Lower leg skin (tissue), 3 donors: ENCODE measurements around the gene MARCHF10.
"Not testable (repeated sequence)": the region's sequence is repeated elsewhere in the genome, so short reads cannot be mapped to it uniquely, and the experiment has no call there.

Experiments used
- CTCF ChIP-seq, 3 donors: fragments of 450-650 bp; IDR thresholded peaks; one replicate each; pipeline ENCODE4 v1.5.1; 2016; ENCODE audit warnings: antibody characterized with exemption in 3 of 3, mild to moderate bottlenecking in 3 of 3, moderate library complexity in 2 of 3
- POLR2A ChIP-seq, 2 donors: fragments of 450-650 bp; IDR thresholded peaks; one replicate each; pipeline ENCODE4 v1.6.1; 2016 to 2017; ENCODE audit warnings: antibody characterized with exemption in 2 of 2, mild to moderate bottlenecking in 1 of 2, moderate library complexity in 1 of 2

DNA sequence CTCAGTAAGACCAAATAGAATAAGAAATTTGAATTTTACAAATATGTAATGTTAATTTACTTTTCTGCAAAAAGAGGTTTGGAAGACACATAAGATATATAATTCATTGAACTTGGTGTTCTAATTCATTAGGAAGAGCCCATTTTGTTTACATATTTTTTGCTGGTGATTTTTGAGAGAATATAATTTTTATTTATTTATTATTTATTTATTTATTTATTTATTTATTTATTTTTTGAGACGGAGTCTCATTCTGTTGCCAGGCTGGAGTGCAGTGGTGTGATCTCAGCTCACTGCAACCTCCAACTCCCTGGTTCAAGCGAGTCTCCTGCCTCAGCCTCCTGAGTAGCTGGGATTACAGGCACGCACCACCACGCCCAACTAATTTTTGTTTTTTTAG is 25.7 kb upstream of the MARCHF10 start:
- not testable (repeated sequence) for TF ChIP-seq CTCF, POLR2A (IDR thresholded peaks at IDR 0.05)
